Fibroblast of skin of back (primary cell): ENCODE results near the gene CD55.
"Not testable (repeated sequence)": the region's sequence is repeated elsewhere in the genome, so short reads cannot be mapped to it uniquely, and the experiment has no call there.

Experiments
- DNase-seq: peaks from one replicate; pipeline ENCODE4 v3.0.0-alpha.2; 2013

CD55 gene

GRCh38 chr1:207305489-207305873 is 16.0 kb upstream of the CD55 start:
- no peak for DNase-seq

GRCh38 chr1:207306023-207306422 is 15.5 kb upstream of the CD55 start:
- no peak for DNase-seq

- no peak for DNase-seq
These were observed 14.9 kb upstream of the CD55 start for GRCh38 chr1:207306603-207307002.

GRCh38 chr1:207308451-207309190 is 12.9 kb upstream of the CD55 start:
- DNase-seq, result no peak

GRCh38 chr1:207309745-207310273 is 11.7 kb upstream of the CD55 start:
- peak; percentile 65 for DNase-seq

GRCh38 chr1:207311888-207312603 is 9.4 kb upstream of the CD55 start:
- DNase-seq, result no peak

GRCh38 chr1:207312604-207312920 is 8.9 kb upstream of the CD55 start:
- DNase-seq, result no peak

GRCh38 chr1:207313131-207313530 is 8.3 kb upstream of the CD55 start:
- no peak for DNase-seq

- DNase-seq, result no peak
These were observed 6.7 kb upstream of the CD55 start for GRCh38 chr1:207314816-207315215.

- DNase-seq, result no peak
These were observed 6.0 kb upstream of the CD55 start for GRCh38 chr1:207315435-207315834.

- no peak for DNase-seq
These were observed 5.3 kb upstream of the CD55 start for GRCh38 chr1:207316141-207316540.

GRCh38 chr1:207316622-207317391 is 4.7 kb upstream of the CD55 start:
- no peak for DNase-seq

GRCh38 chr1:207317561-207317960 is 3.9 kb upstream of the CD55 start:
- DNase-seq, result no peak

- DNase-seq, result no peak
These were observed 3.3 kb upstream of the CD55 start for GRCh38 chr1:207318072-207318619.

GRCh38 chr1:207319199-207319598 is 2.3 kb upstream of the CD55 start:
- DNase-seq, result no peak

GRCh38 chr1:207320105-207320504 is 1.4 kb upstream of the CD55 start:
- not testable (repeated sequence) for DNase-seq

- DNase-seq, result peak; percentile 9
These were observed 540 bp downstream of the CD55 start for GRCh38 chr1:207321790-207322645.

GRCh38 chr1:207323425-207324225 is 2.1 kb downstream of the CD55 start:
- DNase-seq, result no peak

GRCh38 chr1:207328004-207328403 is 6.5 kb downstream of the CD55 start:
- DNase-seq, result peak; percentile 68

GRCh38 chr1:207328908-207329440 is 7.5 kb downstream of the CD55 start:
- no peak for DNase-seq

GRCh38 chr1:207329469-207329868 is 8.0 kb downstream of the CD55 start:
- DNase-seq, result no peak
